Kidney epithelial cell (primary cell): ENCODE measurements around the gene OR5M10. TPM values are rescaled to one million over a fixed set of nuclear protein-coding genes. Genes with fewer than 3 reads are reported as not detected.

Experiments
- DNase-seq: peaks from one replicate; pipeline ENCODE4 v3.0.0-alpha.2; 2010; ENCODE audit warnings: low read depth
- H3K27me3 ChIP-seq: 2 replicates; pipeline ENCODE4 v1.6.0; 2011; ENCODE audit warnings: low read length; ENCODE audit not compliant: control insufficient read depth, insufficient read depth
- H3K36me3 ChIP-seq: 2 replicates; pipeline ENCODE4 v1.5.1; 2011; ENCODE audit warnings: low read length; ENCODE audit not compliant: control insufficient read depth, insufficient read depth
- H3K4me3 ChIP-seq: 2 replicates; pipeline ENCODE4 v1.5.1; 2011; ENCODE audit warnings: low read depth, mild to moderate bottlenecking, control low read depth, low read length
- CTCF ChIP-seq: IDR thresholded peaks from 2 replicates; pipeline ENCODE4 v1.5.1; 2011; ENCODE audit warnings: mild to moderate bottlenecking, moderate library complexity, low read length, control low read depth, inconsistent platforms; ENCODE audit not compliant: insufficient read depth, poor library complexity, severe bottlenecking
- total RNA-seq: library from RNA; depleted of rRNA; stranded (reverse); fragments of >200 nt; gene quantifications from 2 replicates; pipeline ENCODE4 v1.2.3, GENCODE V29; 2015

The OR5M10 gene
- total RNA-seq, 1 donor from 2014 or later, result not detected

DNA sequence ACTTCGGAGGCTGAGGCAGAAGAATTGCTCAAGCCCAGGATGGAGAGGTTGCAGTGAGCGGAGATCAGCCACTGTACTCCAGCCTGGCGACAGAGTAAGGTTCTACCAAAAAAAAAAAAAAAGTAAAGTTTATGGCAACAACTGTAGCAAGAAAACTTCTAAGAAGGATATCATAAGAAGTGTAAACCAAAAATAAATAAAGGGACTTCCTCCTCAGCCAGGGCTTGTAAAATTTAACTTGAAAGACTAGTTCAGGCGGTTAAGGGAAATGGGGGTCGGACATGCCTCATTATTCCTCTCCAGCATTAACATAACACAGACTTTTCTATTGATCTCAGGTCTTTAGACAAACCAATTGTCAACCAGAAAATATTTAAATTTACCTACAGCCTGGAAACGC is 32.0 kb downstream of the OR5M10 start:
- no peak for TF ChIP-seq CTCF
- no peaks in the 10 kb centered on the region for H3K36me3 ChIP-seq
- DNase-seq, result no peak
- H3K27me3 ChIP-seq, result no peaks in the 10 kb centered on the region
- no peak overlapping the region for H3K4me3 ChIP-seq

DNA sequence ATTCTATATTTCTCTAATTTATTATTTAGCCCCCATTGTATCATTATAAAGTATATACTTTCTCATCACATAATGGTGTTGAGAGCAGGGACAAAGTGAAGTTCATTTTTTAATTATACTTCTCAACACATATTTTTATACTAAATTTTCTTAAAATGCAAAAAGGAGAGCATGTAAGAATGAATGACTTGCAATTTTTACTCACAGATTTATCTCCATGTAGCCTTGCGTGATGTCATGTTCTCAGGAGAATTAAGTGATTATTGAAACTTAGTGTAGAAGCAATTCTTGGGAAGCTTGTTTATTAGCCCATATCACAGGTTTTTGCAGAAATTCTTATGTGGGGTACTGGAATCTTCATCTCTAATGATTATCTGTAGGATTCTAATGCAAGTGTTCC is 33.8 kb downstream of the OR5M10 start:
- Histone ChIP-seq H3K4me3 (no peak overlapping the region), H3K36me3 (no peaks in the 10 kb centered on the region), H3K27me3 (no peaks in the 10 kb centered on the region)
- no peak for TF ChIP-seq CTCF
- DNase-seq, result no peak

DNA sequence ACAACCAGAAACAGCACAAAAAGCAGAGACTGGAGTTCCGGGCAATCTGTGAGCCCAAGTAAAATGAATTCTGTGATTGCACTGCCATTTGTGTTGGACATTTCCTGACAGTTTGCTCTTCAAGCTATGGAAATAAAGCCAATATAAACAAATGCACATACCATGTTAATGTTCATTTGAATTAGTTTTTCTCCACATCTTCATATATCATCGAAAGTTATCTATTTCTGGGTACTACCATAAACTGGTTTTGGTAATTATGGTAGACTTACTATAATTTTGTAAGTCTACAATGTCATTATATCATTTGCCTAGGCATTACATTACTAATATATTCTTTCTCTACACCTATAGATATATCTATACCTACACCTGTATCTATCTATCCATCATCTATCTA is 34.4 kb downstream of the OR5M10 start, which contains the start of gene OR5M11:
TSS of gene OR5M11 (minus strand) at position 101 of the 400 bp plus-strand sequence. CDS start at position 101, 0 bp downstream.
- H3K4me3 ChIP-seq, result no peak within 1 kb of the TSS
- no peak for TF ChIP-seq CTCF

GRCh38 chr11:56533054-56533740 is 44.3 kb downstream of the OR5M10 start:
- no peak for TF ChIP-seq CTCF
- no peak for DNase-seq
- H3K27me3 ChIP-seq, result no peaks in the 10 kb centered on the region
- H3K4me3 ChIP-seq, result no peak overlapping the region
- H3K36me3 ChIP-seq, result no peaks in the 10 kb centered on the region

More for the DNA sequence above, 34.4 kb downstream of the OR5M10 start, which contains the start of gene OR5M11:
- Histone ChIP-seq H3K27me3 (no peaks in the 10 kb centered on the region), H3K36me3 (no peaks in the 10 kb centered on the region)
- DNase-seq, result no peak

- TF ChIP-seq CTCF, result no peak
- Histone ChIP-seq H3K27me3 (no peaks in the 10 kb centered on the region), H3K36me3 (no peaks in the 10 kb centered on the region), H3K4me3 (no peak overlapping the region)
- no peak for DNase-seq
These were observed 45.7 kb downstream of the OR5M10 start for GRCh38 chr11:56531856-56532255.

Other genes starting within 250 kb of the OR5M10 start
- gene OR8K1, start 231.7 kb downstream of the OR5M10 start, total RNA-seq, result not detected in 2 replicates
- gene OR8J1, start 223.4 kb downstream of the OR5M10 start, total RNA-seq, result not detected in 2 replicates
- not detected in 2 replicates for gene OR8U1, start 202.1 kb downstream of the OR5M10 start, total RNA-seq
- not detected in 2 replicates for gene OR5AL1, start 165.0 kb downstream of the OR5M10 start, total RNA-seq
- not detected in 2 replicates for gene OR5M3, start 104.4 kb downstream of the OR5M10 start, total RNA-seq
- gene OR5M8, start 86.4 kb downstream of the OR5M10 start, total RNA-seq, result not detected in 2 replicates
- gene OR5M11, start 34.5 kb downstream of the OR5M10 start, total RNA-seq, result not detected in 2 replicates
- gene OR5M1, start 37.2 kb upstream of the OR5M10 start, total RNA-seq, result 0.21 TPM in 1 of 2 replicates, not detected in the other
- gene OR5AP2, start 64.7 kb upstream of the OR5M10 start, total RNA-seq, result not detected in 2 replicates
- gene OR5AR1, start 86.0 kb upstream of the OR5M10 start, total RNA-seq, result not detected in 2 replicates
- not detected in 2 replicates for gene OR9G1, start 121.4 kb upstream of the OR5M10 start, total RNA-seq
- not detected in 2 replicates for gene OR9G4, start 171.0 kb upstream of the OR5M10 start, total RNA-seq